ENCODE measurements around the gene ZNF629. TPM values are rescaled to one million over a fixed set of nuclear protein-coding genes. Genes with fewer than 3 reads are reported as not detected.
"Not testable (repeated sequence)": the region's sequence is repeated elsewhere in the genome, so short reads cannot be mapped to it uniquely, and the experiment has no call there.

ZNF629 gene
- polyA plus RNA-seq, 1 experiment = 5.1 TPM

GRCh38 chr16:30821891-30822290, 34.9 kb upstream of the ZNF629 start:
- ChIA-PET POLR2A (no interaction called here), CTCF (interaction anchor here (0.6 to 2.5 kb wide), 3 partner anchors 9 to 79 kb away, joined by 4 to 14 read pairs (median 9); no protein-coding TSS in a partner anchor)
- DNase-seq (ENCODE audit: low read depth, low spot score) = no peak
- no peak overlapping the region for H3K27ac ChIP-seq (ENCODE audit: low read depth, low read length)
- no peaks in the 10 kb centered on the region for H3K27me3 ChIP-seq (ENCODE audit: control insufficient read depth, insufficient read depth, low read length)
- H3K9me3 ChIP-seq (ENCODE audit: control insufficient read depth, insufficient read depth, low read length) = peaks cover 13% of the 10 kb centered on the region
- TF ChIP-seq CTCF (IDR thresholded peaks at IDR 0.05; ENCODE audit: low read depth, low read length) = no peak
- H3K4me3 ChIP-seq (ENCODE audit: low read depth, low read length) = no peak overlapping the region

- H3K4me3 ChIP-seq (ENCODE audit: low read depth, low read length); H3K27me3 ChIP-seq (ENCODE audit: control insufficient read depth, insufficient read depth, low read length); DNase-seq (ENCODE audit: low read depth, low spot score); H3K27ac ChIP-seq (ENCODE audit: low read depth, low read length); POLR2A ChIA-PET: not testable (repeated sequence)
- CTCF ChIA-PET = interaction anchor here (0.6 to 2.5 kb wide), 2 partner anchors 8 to 80 kb away, joined by 9 to 14 read pairs; no protein-coding TSS in a partner anchor
- H3K9me3 ChIP-seq (ENCODE audit: control insufficient read depth, insufficient read depth, low read length) = peaks cover 13% of the 10 kb centered on the region
Observed at GRCh38 chr16:30821441-30821840, 34.4 kb upstream of the ZNF629 start.

- CTCF ChIA-PET = no interaction called here
Observed at GRCh38 chr16:30820952-30821421, 34.0 kb upstream of the ZNF629 start.

GRCh38 chr16:30816769-30817168, 29.8 kb upstream of the ZNF629 start:
- TF ChIP-seq CTCF (IDR thresholded peaks at IDR 0.05; ENCODE audit: low read depth, low read length) = no peak
- ChIA-PET CTCF (interaction anchor here (0.7 to 0.8 kb wide), 2 partner anchors 10 to 12 kb away, joined by 4 to 6 read pairs; no protein-coding TSS in a partner anchor), POLR2A (no interaction called here)
- Histone ChIP-seq H3K4me3 (ENCODE audit: low read depth, low read length) (no peak overlapping the region), H3K27ac (ENCODE audit: low read depth, low read length) (no peak overlapping the region), H3K9me3 (ENCODE audit: control insufficient read depth, insufficient read depth, low read length) (peaks cover 13% of the 10 kb centered on the region), H3K27me3 (ENCODE audit: control insufficient read depth, insufficient read depth, low read length) (no peaks in the 10 kb centered on the region)
- no peak for DNase-seq (ENCODE audit: low read depth, low spot score)

More at GRCh38 chr16:30820952-30821421, 34.0 kb upstream of the ZNF629 start:
- POLR2A ChIA-PET = no interaction called here
- H3K27me3 ChIP-seq (ENCODE audit: control insufficient read depth, insufficient read depth, low read length) = no peaks in the 10 kb centered on the region
- H3K4me3 ChIP-seq (ENCODE audit: low read depth, low read length) = no peak overlapping the region
- no peak overlapping the region for H3K27ac ChIP-seq (ENCODE audit: low read depth, low read length)
- peaks cover 13% of the 10 kb centered on the region for H3K9me3 ChIP-seq (ENCODE audit: control insufficient read depth, insufficient read depth, low read length)
- TF ChIP-seq CTCF (IDR thresholded peaks at IDR 0.05; ENCODE audit: low read depth, low read length) = no peak
- DNase-seq (ENCODE audit: low read depth, low spot score) = no peak

GRCh38 chr16:30813821-30814189, 26.8 kb upstream of the ZNF629 start:
- POLR2A ChIA-PET = interaction anchor here (1.1 kb wide), 2 partner anchors 8 to 26 kb away, joined by 4 to 20 read pairs; partner anchors contain the start of gene ZNF629
- H3K27ac ChIP-seq (ENCODE audit: low read depth, low read length) = peak overlapping the region; percentile 11
- peaks cover 4% of the 10 kb centered on the region; the same call in 1 of the 2 replicates for H3K9me3 ChIP-seq (ENCODE audit: control insufficient read depth, insufficient read depth, low read length)
- DNase-seq (ENCODE audit: low read depth, low spot score) = no peak
- TF ChIP-seq CTCF (IDR thresholded peaks at IDR 0.05; ENCODE audit: low read depth, low read length) = no peak
- peak overlapping the region; percentile 53 for H3K4me3 ChIP-seq (ENCODE audit: low read depth, low read length)
- H3K27me3 ChIP-seq (ENCODE audit: control insufficient read depth, insufficient read depth, low read length) = no peaks in the 10 kb centered on the region
- CTCF ChIA-PET = interaction anchor here (0.5 to 3.4 kb wide), 21 partner anchors 8 to 665 kb away, joined by 3 to 33 read pairs (median 4); partner anchors contain the start of genes PHKG2 and RNF40

- H3K27ac ChIP-seq (ENCODE audit: low read depth, low read length); H3K9me3 ChIP-seq (ENCODE audit: control insufficient read depth, insufficient read depth, low read length); CTCF ChIA-PET; H3K4me3 ChIP-seq (ENCODE audit: low read depth, low read length); POLR2A ChIA-PET; DNase-seq (ENCODE audit: low read depth, low spot score); H3K27me3 ChIP-seq (ENCODE audit: control insufficient read depth, insufficient read depth, low read length): not testable (repeated sequence)
Observed at GRCh38 chr16:30809675-30810074, 22.7 kb upstream of the ZNF629 start.

GRCh38 chr16:30808890-30809426, 22.0 kb upstream of the ZNF629 start:
- CTCF ChIA-PET = not testable (repeated sequence)

More at GRCh38 chr16:30808890-30809426, 22.0 kb upstream of the ZNF629 start:
- H3K27ac ChIP-seq (ENCODE audit: low read depth, low read length); H3K9me3 ChIP-seq (ENCODE audit: control insufficient read depth, insufficient read depth, low read length); DNase-seq (ENCODE audit: low read depth, low spot score); POLR2A ChIA-PET; H3K4me3 ChIP-seq (ENCODE audit: low read depth, low read length); H3K27me3 ChIP-seq (ENCODE audit: control insufficient read depth, insufficient read depth, low read length): not testable (repeated sequence)

Measured in AG04450 (cell line).